Muscle layer of duodenum (tissue), 2 donors: Measurements from ENCODE around the gene MID2.
"Not testable (repeated sequence)": the region's sequence is repeated elsewhere in the genome, so short reads cannot be mapped to it uniquely, and the experiment has no call there.

Source experiments
- H3K27ac ChIP-seq: one replicate; pipeline ENCODE4 v1.7.0; 2013; ENCODE audit warnings: mild to moderate bottlenecking, low read length
- H3K27me3 ChIP-seq: one replicate; pipeline ENCODE4 v1.7.0; 2013; ENCODE audit warnings: low read depth, mild to moderate bottlenecking, control low read depth, low read length
- H3K36me3 ChIP-seq, 2 donors: one replicate each; pipeline ENCODE4 v1.7.0; 2013; ENCODE audit warnings: low read length in 2 of 2, control low read depth in 1 of 2, mild to moderate bottlenecking in 1 of 2; ENCODE audit not compliant: insufficient read depth in 2 of 2, control insufficient read depth in 1 of 2
- H3K4me1 ChIP-seq, 2 donors: one replicate each; pipeline ENCODE4 v1.7.0; 2013; ENCODE audit warnings: low read length in 2 of 2, mild to moderate bottlenecking in 2 of 2, control low read depth in 1 of 2, moderate library complexity in 1 of 2; ENCODE audit not compliant: insufficient read depth in 2 of 2, control insufficient read depth in 1 of 2
- H3K4me3 ChIP-seq, 2 donors: one replicate each; pipeline ENCODE4 v1.7.0; 2013; ENCODE audit warnings: low read length in 2 of 2, low read depth in 1 of 2, mild to moderate bottlenecking in 1 of 2
- H3K9me3 ChIP-seq, 2 donors: one replicate each; pipeline ENCODE4 v1.7.0; 2013; ENCODE audit warnings: low read length in 2 of 2, control low read depth in 1 of 2, mild to moderate bottlenecking in 1 of 2; ENCODE audit not compliant: control insufficient read depth in 1 of 2
- donor health status: healthy.

MID2 gene

GRCh38 chrX:107845625-107846024, 20.0 kb downstream of the MID2 start:
- H3K4me3 ChIP-seq: no peak overlapping the region
- peaks cover 0 to 11% of the 10 kb centered on the region in 2 donors for H3K36me3 ChIP-seq
- H3K9me3 ChIP-seq: no peaks in the 10 kb centered on the region
- H3K4me1 ChIP-seq: peaks cover 0 to 9% of the 10 kb centered on the region in 2 donors
- H3K27ac ChIP-seq: no peak overlapping the region
- no peaks in the 10 kb centered on the region for H3K27me3 ChIP-seq

DNA sequence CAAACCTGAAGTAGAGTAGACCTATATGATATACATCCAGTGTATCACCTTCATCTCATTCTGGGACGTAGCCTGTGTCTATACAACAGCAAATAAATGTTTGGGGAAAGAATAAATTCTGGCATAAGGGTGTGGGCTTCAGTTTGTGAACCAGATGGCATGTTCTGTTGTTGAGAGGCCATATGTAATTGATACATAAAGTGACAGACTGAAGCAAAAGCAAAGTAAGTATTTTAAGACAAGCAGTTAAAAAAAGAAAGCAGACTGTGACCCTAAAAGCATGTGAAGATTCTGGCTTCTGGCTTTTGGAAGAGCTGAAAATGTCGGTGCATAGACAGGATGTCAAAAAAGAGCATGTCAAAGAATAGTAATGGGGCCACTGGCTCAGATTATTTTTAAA, 22.9 kb downstream of the MID2 start:
- no peaks in the 10 kb centered on the region for H3K9me3 ChIP-seq
- peaks cover 0 to 9% of the 10 kb centered on the region in 2 donors for H3K4me1 ChIP-seq
- no peak overlapping the region for H3K27ac ChIP-seq
- H3K4me3 ChIP-seq: no peak overlapping the region
- H3K27me3 ChIP-seq: no peaks in the 10 kb centered on the region
- H3K36me3 ChIP-seq: no peaks in the 10 kb centered on the region

GRCh38 chrX:107849747-107850421, 24.2 kb downstream of the MID2 start:
- Histone ChIP-seq H3K27me3 (no peaks in the 10 kb centered on the region), H3K36me3 (no peaks in the 10 kb centered on the region), H3K4me1 (peaks cover 0 to 9% of the 10 kb centered on the region in 2 donors), H3K27ac (no peak overlapping the region), H3K4me3 (no peak overlapping the region), H3K9me3 (no peaks in the 10 kb centered on the region)

DNA sequence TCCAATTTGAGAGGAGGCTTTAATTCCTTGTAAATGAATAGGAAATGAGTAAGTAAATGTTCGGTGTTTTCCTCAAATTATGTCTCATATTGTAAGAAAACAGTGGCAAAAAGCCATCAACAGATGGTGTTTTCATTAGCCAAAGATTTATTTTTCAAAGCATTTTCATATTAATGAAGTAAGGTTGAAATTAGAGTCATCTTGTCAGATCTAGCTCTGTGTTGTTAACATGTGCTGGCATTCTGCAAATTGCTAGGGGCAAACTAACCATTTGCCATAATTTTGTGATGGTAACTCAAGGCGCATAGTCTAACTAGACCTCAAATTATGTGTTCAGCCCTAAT, 24.7 kb downstream of the MID2 start:
- Histone ChIP-seq H3K9me3 (no peaks in the 10 kb centered on the region), H3K4me3 (no peak overlapping the region), H3K27me3 (no peaks in the 10 kb centered on the region), H3K36me3 (no peaks in the 10 kb centered on the region), H3K4me1 (peaks cover 0 to 6% of the 10 kb centered on the region in 2 donors), H3K27ac (no peak overlapping the region)

DNA sequence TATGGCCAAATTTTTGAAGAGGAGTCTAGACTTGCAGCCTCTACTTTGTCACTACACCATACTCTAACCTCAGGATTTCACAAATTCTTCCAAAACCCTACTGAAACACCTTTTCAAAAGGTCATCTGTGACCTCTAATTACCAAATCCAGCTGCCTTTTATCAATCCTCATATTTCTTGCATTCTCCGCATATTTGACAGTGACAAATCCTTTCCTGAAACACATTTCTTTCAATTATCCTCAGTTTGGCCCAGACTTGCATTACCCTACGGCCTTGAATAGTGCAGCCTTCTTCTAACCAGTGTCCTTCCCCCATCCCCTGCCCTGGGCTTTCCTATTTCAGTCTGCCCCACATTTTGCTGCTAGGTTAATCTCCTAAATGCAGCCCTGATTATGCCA, 25.5 kb downstream of the MID2 start:
- no peak overlapping the region for H3K4me3 ChIP-seq
- H3K36me3 ChIP-seq: no peaks in the 10 kb centered on the region
- no peaks in the 10 kb centered on the region for H3K27me3 ChIP-seq
- H3K4me1 ChIP-seq: no peaks in the 10 kb centered on the region
- no peak overlapping the region for H3K27ac ChIP-seq
- no peaks in the 10 kb centered on the region for H3K9me3 ChIP-seq

GRCh38 chrX:107851665-107852064, 26.0 kb downstream of the MID2 start:
- not testable (repeated sequence) for H3K36me3 ChIP-seq, H3K4me1 ChIP-seq, H3K27me3 ChIP-seq, H3K4me3 ChIP-seq, H3K27ac ChIP-seq, H3K9me3 ChIP-seq

DNA sequence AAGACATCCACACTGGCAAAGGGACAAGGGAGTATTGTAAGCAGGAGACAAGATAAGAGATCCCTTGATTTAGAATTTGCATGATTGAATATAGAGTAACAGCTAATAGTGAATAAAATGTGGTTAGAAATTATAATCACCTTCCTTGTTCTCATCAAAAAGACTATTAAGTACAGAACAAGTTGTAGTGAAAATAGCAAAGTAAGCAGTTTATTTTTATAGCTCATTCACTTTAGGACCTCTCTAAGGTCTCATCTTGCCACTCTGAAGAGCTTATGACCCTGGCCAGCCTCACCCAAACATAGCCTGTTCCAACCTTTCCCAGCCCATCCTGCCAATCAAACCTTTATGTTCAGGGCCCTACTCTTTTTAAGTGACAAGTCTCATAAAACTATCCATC, 30.6 kb downstream of the MID2 start:
- no peaks in the 10 kb centered on the region for H3K27me3 ChIP-seq

GRCh38 chrX:107857041-107857440, 31.4 kb downstream of the MID2 start:
- not testable (repeated sequence) for H3K27ac ChIP-seq, H3K4me3 ChIP-seq, H3K36me3 ChIP-seq, H3K9me3 ChIP-seq, H3K27me3 ChIP-seq, H3K4me1 ChIP-seq

More for the DNA sequence above, 30.6 kb downstream of the MID2 start:
- Histone ChIP-seq H3K4me3 (no peak overlapping the region), H3K27ac (no peak overlapping the region), H3K4me1 (no peaks in the 10 kb centered on the region), H3K36me3 (no peaks in the 10 kb centered on the region), H3K9me3 (no peaks in the 10 kb centered on the region)

GRCh38 chrX:107857837-107858236, 32.2 kb downstream of the MID2 start:
- H3K4me1 ChIP-seq: no peaks in the 10 kb centered on the region
- H3K27me3 ChIP-seq: no peaks in the 10 kb centered on the region
- no peak overlapping the region for H3K27ac ChIP-seq
- H3K4me3 ChIP-seq: no peak overlapping the region
- H3K36me3 ChIP-seq: peaks cover 0 to 3% of the 10 kb centered on the region in 2 donors
- H3K9me3 ChIP-seq: no peaks in the 10 kb centered on the region

GRCh38 chrX:107861056-107861455, 35.4 kb downstream of the MID2 start:
- H3K9me3 ChIP-seq: no peaks in the 10 kb centered on the region
- no peak overlapping the region for H3K27ac ChIP-seq
- no peaks in the 10 kb centered on the region for H3K4me1 ChIP-seq
- no peaks in the 10 kb centered on the region for H3K27me3 ChIP-seq
- H3K4me3 ChIP-seq: no peak overlapping the region
- peaks cover 0 to 3% of the 10 kb centered on the region in 2 donors for H3K36me3 ChIP-seq

GRCh38 chrX:107871136-107871535, 45.5 kb downstream of the MID2 start:
- no peaks in the 10 kb centered on the region for H3K36me3 ChIP-seq
- H3K9me3 ChIP-seq: no peaks in the 10 kb centered on the region
- H3K27me3 ChIP-seq: no peaks in the 10 kb centered on the region
- H3K27ac ChIP-seq: no peak overlapping the region
- no peak overlapping the region for H3K4me3 ChIP-seq
- H3K4me1 ChIP-seq: no peaks in the 10 kb centered on the region

GRCh38 chrX:107878106-107878505, 52.4 kb downstream of the MID2 start:
- no peak overlapping the region for H3K27ac ChIP-seq
- H3K4me1 ChIP-seq: no peaks in the 10 kb centered on the region
- no peak overlapping the region for H3K4me3 ChIP-seq
- no peaks in the 10 kb centered on the region for H3K27me3 ChIP-seq
- H3K9me3 ChIP-seq: no peaks in the 10 kb centered on the region
- no peaks in the 10 kb centered on the region for H3K36me3 ChIP-seq
